ENCODE measurements around the gene CCR1.

DNA sequence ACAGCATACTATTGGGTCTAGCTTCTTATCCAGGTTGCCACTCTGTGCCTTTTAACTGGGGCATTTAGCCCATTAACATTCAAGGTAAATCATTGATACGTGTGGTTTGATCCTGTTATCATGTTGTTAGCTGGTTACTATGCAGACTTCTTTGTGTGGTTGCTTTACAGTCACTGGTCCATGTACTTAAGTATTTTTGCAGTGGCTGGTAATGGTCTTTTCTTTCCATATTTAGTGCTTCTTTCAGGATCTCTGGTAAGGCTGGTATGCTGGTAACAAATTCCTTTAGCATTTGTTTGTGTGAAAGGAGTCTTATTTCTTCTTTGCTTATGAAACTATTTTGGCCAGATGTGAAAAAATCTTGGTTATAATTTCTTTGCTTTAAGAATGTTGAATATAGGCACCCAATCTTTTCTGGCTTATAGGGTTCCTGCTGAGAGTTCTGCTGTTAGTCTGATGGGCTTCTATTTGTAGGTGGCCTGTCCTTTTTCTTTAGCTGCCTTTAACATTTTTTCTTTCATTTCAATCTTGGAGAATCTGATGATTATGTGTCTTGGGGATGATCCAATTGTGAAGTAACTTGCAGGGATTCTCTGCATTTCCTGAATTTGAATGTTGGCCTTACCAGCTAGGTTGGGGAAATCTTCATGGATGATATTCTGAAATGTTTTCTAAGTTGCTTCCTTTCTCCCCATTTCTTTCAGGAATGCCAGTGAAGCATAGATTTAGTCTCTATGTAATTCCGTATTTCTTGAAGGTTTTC is 39.3 kb downstream of the CCR1 start:
- TF ChIP-seq POLR2A (IDR thresholded peaks at IDR 0.05; ENCODE audit: low read depth, low read length) (no peak), POLR2AphosphoS5 (IDR thresholded peaks at IDR 0.05; ENCODE audit: low read depth, low read length) (no peak), POU2F2 (IDR thresholded peaks at IDR 0.05; ENCODE audit: low read depth, low read length) (no peak), TAF1 (IDR thresholded peaks at IDR 0.05; ENCODE audit: low read depth, low read length) (no peak), SPI1 (IDR thresholded peaks at IDR 0.05; ENCODE audit: low read depth, low read length) (no peak), PAX5 (IDR thresholded peaks at IDR 0.05; ENCODE audit: insufficient read depth, low read length, severe bottlenecking) (no peak)

All from GM12891 (cell line).